Measurements from ENCODE around the gene TMEM131L. TPM values are rescaled to one million over a fixed set of nuclear protein-coding genes. Genes with fewer than 3 reads are reported as not detected.
"Not testable (repeated sequence)": the region's sequence is repeated elsewhere in the genome, so short reads cannot be mapped to it uniquely, and the experiment has no call there.

TMEM131L gene
- total RNA-seq, 2 experiments from 2014 or later: 51.7 to 52.4 TPM

DNA sequence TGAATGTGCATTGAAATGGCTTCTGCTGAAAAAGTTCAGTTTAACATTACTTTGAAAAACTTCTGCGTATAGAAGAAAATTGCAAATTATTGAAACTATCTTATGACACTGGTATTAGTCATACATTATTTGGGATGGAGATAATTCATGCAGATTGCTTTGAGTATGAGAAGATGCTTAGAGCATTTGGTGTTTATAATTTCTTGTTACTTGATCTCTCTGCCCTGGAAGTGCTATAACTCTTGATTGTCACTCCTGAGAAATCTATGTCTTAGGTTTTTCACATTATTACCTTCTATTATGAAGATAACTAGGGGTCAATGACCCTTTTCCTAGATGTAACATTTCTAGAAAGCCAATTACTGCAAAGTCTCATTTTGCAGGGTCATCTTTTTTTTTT is 36.4 kb downstream of the TMEM131L start:
- DNase-seq (no peak), ATAC-seq (no peak)
- H3K9me3 Mint-ChIP-seq: no peaks in the 10 kb centered on the region
- H3K27me3 Mint-ChIP-seq: no peaks in the 10 kb centered on the region
- peak overlapping the region; percentile 17 for H3K4me3 Mint-ChIP-seq
- peak overlapping the region; percentile 97 for H3K27ac Mint-ChIP-seq
- CTCF ChIA-PET: interaction anchor here (0.8 to 1.6 kb wide), 5 partner anchors 9 to 72 kb away, joined by 3 read pairs; partner anchors contain the start of gene TMEM131L
- TF ChIP-seq, protein P1, sequence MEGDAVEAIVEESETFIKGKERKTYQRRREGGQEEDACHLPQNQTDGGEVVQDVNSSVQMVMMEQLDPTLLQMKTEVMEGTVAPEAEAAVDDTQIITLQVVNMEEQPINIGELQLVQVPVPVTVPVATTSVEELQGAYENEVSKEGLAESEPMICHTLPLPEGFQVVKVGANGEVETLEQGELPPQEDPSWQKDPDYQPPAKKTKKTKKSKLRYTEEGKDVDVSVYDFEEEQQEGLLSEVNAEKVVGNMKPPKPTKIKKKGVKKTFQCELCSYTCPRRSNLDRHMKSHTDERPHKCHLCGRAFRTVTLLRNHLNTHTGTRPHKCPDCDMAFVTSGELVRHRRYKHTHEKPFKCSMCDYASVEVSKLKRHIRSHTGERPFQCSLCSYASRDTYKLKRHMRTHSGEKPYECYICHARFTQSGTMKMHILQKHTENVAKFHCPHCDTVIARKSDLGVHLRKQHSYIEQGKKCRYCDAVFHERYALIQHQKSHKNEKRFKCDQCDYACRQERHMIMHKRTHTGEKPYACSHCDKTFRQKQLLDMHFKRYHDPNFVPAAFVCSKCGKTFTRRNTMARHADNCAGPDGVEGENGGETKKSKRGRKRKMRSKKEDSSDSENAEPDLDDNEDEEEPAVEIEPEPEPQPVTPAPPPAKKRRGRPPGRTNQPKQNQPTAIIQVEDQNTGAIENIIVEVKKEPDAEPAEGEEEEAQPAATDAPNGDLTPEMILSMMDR (IDR thresholded peaks at IDR 0.05): no peak
- intact Hi-C loops (cut with micrococcal nuclease): no loop called here
- H3K36me3 Mint-ChIP-seq (ENCODE audit: low read depth): peaks cover 64% of the 10 kb centered on the region
- peaks cover 82% of the 10 kb centered on the region for H3K4me1 Mint-ChIP-seq (ENCODE audit: low read depth)
- POLR2A ChIA-PET: interaction anchor here (1.1 to 1.6 kb wide), 2 partner anchors 9 to 19 kb away, joined by 4 read pairs; no protein-coding TSS in a partner anchor

DNA sequence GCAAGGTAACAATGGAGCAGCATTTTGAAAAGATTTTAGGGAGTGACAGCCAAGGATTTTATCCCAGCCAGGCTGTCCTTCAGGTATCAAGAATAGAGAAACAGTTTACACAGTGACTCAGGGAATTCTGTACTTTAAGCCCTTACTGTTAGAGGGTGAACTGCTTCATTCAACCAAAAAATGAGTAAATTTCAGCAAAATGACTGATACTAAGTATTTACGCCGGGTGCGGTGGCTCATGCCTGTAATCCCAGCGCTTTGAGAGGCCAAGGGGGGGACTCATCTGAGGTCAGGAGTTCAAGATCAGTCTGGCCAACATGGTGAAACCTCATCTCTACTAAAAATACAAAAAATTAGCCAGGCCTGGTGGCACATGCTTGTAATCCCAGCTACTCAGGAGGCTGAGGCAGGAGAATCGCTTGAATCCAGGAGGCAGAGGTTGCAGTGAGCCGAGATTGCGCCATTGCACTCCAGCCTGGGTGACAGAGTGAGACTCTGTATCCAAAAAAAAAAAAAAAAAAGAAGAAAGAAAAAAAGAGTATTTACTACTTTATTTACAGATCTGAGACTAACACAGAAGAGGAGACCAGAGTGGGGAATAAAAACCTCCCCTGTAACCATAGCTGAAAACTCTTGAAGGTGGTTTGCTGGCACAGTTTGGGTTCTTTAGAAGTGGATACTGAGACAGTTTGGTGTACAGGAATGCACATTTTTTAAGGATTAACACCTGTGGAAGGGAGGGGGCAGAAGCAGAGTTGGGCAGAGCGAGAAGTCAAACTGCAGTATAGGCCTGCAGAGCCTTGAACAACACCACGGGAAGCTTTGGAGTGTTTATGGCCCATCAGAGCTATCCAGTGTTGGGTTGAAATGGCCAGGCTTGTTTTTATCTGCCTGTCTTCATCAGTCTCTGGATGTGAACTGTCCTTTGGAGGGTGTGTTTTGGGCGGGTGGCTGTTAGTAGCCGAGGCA is 40.5 kb downstream of the TMEM131L start:
- TF ChIP-seq, protein P1 (IDR thresholded peaks at IDR 0.05): no peak
- H3K27ac Mint-ChIP-seq: peak overlapping the region; percentile 85
- H3K9me3 Mint-ChIP-seq: peaks cover 4% of the 10 kb centered on the region
- H3K4me1 Mint-ChIP-seq (ENCODE audit: low read depth): peaks cover 70% of the 10 kb centered on the region
- H3K36me3 Mint-ChIP-seq (ENCODE audit: low read depth): peaks cover 68% of the 10 kb centered on the region
- CTCF ChIA-PET: interaction anchor here (0.8 to 2.6 kb wide), 2 partner anchors 9 to 13 kb away, joined by 3 to 10 read pairs; no protein-coding TSS in a partner anchor
- H3K4me3 Mint-ChIP-seq: no peak overlapping the region
- no peaks in the 10 kb centered on the region for H3K27me3 Mint-ChIP-seq
- ATAC-seq (no peak), DNase-seq (no peak)
- POLR2A ChIA-PET: interaction anchor here (1.1 to 2.0 kb wide), 2 partner anchors 9 to 25 kb away, joined by 3 to 5 read pairs; no protein-coding TSS in a partner anchor
- intact Hi-C loops (cut with micrococcal nuclease): no loop called here

DNA sequence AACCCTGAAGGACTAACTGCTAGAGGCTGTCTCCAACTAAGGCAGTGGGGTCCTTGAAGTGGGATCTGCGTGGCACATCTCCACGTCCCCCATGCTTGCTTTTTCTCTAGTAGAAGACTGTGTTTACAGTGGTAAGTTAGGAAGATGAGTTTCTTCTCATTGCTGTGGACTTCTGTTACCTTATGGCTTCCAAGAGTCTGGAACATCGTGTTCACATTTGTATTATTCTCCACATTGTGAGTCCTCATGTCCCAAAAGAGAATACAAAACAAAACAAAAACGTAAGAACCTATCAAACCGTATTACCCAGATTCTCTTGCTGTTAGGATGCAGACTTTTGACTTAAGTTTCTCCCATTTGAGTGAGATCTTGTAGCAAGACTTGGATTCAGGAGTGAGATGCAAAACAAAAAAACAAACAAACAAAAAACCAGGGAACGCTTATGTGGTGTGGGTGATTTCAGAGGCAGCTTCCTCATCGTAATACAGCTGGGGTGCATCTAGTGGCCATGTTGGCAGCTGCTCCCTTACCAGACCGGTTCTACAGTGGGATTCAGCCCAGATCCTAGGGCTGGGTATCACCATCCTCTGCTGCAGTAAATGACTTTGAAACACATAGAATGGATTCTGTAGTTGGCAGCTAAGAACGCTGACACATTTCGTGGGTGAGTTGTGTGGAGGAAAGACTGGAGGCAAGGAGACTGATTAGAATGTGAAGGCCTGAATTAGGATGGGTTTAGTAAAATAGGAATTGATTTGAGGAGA is 41.3 kb downstream of the TMEM131L start:
- Mint-ChIP-seq H3K4me3 (no peak overlapping the region), H3K27ac (peak overlapping the region; percentile 50), H3K9me3 (peaks cover 4% of the 10 kb centered on the region), H3K36me3 (ENCODE audit: low read depth) (peaks cover 65% of the 10 kb centered on the region), H3K4me1 (ENCODE audit: low read depth) (peaks cover 71% of the 10 kb centered on the region), H3K27me3 (no peaks in the 10 kb centered on the region)
- DNase-seq (no peak), ATAC-seq (no peak)
- intact Hi-C loops (cut with micrococcal nuclease): no loop called here
- POLR2A ChIA-PET: interaction anchor here (1.1 to 2.0 kb wide), 2 partner anchors 9 to 24 kb away, joined by 3 to 5 read pairs; no protein-coding TSS in a partner anchor
- TF ChIP-seq, protein P1 (IDR thresholded peaks at IDR 0.05): no peak
- CTCF ChIA-PET: interaction anchor here (2.6 kb wide), 1 partner anchor 9 kb away, joined by 10 read pairs; no protein-coding TSS in a partner anchor

DNA sequence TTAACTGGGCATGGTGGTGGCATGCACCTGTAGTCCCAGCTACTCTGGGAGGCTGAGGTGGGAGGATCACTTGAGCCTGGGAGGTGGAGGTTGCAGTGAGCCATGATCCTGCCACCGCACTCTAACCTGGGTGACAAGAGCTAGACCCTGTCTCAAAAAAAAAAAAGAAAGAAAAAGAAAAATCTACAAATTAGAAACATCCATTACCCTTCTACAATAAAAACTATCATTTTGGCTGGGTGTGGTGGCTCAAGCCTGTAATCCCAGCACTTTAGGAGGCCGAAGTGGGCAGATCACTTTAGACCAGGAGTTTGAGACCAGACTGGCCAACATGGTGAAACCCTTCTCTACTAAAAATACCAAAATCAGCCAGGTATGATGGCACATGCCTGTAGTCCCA is 43.1 kb downstream of the TMEM131L start:
- POLR2A ChIA-PET: interaction anchor here (0.7 to 1.4 kb wide), 5 partner anchors 8 to 35 kb away, joined by 3 to 4 read pairs (median 3); no protein-coding TSS in a partner anchor
- H3K9me3 Mint-ChIP-seq; H3K27me3 Mint-ChIP-seq; DNase-seq; intact Hi-C loops (cut with micrococcal nuclease); H3K4me3 Mint-ChIP-seq; ATAC-seq: not testable (repeated sequence)
- Mint-ChIP-seq H3K36me3 (ENCODE audit: low read depth) (peaks cover 67% of the 10 kb centered on the region), H3K27ac (peak overlapping the region; percentile 14), H3K4me1 (ENCODE audit: low read depth) (peaks cover 75% of the 10 kb centered on the region)
- CTCF ChIA-PET: interaction anchor here (0.8 to 1.6 kb wide), 4 partner anchors 11 to 31 kb away, joined by 3 to 7 read pairs (median 4); no protein-coding TSS in a partner anchor

DNA sequence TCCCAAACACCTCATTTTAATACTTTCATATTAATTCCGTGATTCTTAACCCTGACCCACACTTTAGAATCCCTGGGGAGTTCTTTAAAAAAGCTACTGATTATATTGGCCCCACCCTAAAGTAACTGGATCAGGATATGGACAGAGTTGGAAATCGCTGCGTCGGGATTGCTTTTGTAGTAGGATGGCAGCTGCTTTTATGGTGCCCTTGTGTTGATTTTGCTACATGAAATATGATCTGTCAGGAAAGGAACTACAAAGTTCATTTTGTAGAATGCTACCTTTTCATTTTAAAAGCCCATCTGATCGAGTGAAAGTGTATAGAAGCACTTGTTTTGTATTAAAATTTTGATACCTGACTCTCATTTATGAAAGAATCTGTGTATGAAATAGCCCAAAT is 43.6 kb downstream of the TMEM131L start:
- peaks cover 4% of the 10 kb centered on the region for H3K9me3 Mint-ChIP-seq
- TF ChIP-seq, protein P1 (IDR thresholded peaks at IDR 0.05): no peak
- intact Hi-C loops (cut with micrococcal nuclease): no loop called here
- POLR2A ChIA-PET: interaction anchor here (1.0 to 1.2 kb wide), 3 partner anchors 8 to 12 kb away, joined by 3 to 4 read pairs (median 3); no protein-coding TSS in a partner anchor
- no peaks in the 10 kb centered on the region for H3K27me3 Mint-ChIP-seq
- peaks cover 65% of the 10 kb centered on the region for H3K36me3 Mint-ChIP-seq (ENCODE audit: low read depth)
- peak overlapping the region; percentile 26 for H3K27ac Mint-ChIP-seq
- DNase-seq (no peak), ATAC-seq (no peak)
- H3K4me1 Mint-ChIP-seq (ENCODE audit: low read depth): peaks cover 75% of the 10 kb centered on the region
- CTCF ChIA-PET: interaction anchor here (0.8 to 1.6 kb wide), 4 partner anchors 11 to 31 kb away, joined by 3 to 7 read pairs (median 4); no protein-coding TSS in a partner anchor
- H3K4me3 Mint-ChIP-seq: no peak overlapping the region
